ENCODE data around the gene UPP2. TPM values are rescaled to one million over a fixed set of nuclear protein-coding genes. Genes with fewer than 3 reads are reported as not detected.
A peak's percentile ranks its signal among the peaks of the same experiment; 100 is the strongest.

Gene UPP2
- total and polyA plus RNA-seq, 2 of the 13 experiments (the other 11 are each of a cell fraction or from before 2014, with no cell fraction given), result 0.07 to 0.28 TPM

GRCh38 chr2:158127380-158127804 is 25.7 kb downstream of the UPP2 start (continued):
- TF ChIP-seq, protein P1, sequence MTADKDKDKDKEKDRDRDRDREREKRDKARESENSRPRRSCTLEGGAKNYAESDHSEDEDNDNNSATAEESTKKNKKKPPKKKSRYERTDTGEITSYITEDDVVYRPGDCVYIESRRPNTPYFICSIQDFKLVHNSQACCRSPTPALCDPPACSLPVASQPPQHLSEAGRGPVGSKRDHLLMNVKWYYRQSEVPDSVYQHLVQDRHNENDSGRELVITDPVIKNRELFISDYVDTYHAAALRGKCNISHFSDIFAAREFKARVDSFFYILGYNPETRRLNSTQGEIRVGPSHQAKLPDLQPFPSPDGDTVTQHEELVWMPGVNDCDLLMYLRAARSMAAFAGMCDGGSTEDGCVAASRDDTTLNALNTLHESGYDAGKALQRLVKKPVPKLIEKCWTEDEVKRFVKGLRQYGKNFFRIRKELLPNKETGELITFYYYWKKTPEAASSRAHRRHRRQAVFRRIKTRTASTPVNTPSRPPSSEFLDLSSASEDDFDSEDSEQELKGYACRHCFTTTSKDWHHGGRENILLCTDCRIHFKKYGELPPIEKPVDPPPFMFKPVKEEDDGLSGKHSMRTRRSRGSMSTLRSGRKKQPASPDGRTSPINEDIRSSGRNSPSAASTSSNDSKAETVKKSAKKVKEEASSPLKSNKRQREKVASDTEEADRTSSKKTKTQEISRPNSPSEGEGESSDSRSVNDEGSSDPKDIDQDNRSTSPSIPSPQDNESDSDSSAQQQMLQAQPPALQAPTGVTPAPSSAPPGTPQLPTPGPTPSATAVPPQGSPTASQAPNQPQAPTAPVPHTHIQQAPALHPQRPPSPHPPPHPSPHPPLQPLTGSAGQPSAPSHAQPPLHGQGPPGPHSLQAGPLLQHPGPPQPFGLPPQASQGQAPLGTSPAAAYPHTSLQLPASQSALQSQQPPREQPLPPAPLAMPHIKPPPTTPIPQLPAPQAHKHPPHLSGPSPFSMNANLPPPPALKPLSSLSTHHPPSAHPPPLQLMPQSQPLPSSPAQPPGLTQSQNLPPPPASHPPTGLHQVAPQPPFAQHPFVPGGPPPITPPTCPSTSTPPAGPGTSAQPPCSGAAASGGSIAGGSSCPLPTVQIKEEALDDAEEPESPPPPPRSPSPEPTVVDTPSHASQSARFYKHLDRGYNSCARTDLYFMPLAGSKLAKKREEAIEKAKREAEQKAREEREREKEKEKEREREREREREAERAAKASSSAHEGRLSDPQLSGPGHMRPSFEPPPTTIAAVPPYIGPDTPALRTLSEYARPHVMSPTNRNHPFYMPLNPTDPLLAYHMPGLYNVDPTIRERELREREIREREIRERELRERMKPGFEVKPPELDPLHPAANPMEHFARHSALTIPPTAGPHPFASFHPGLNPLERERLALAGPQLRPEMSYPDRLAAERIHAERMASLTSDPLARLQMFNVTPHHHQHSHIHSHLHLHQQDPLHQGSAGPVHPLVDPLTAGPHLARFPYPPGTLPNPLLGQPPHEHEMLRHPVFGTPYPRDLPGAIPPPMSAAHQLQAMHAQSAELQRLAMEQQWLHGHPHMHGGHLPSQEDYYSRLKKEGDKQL (CRISPR knock-in tag; IDR thresholded peaks at IDR 0.05; ENCODE audit: low read depth), result peak; percentile 83
- TF ChIP-seq PITX1 (CRISPR knock-in tag; IDR thresholded peaks at IDR 0.05), result peak; percentile 93
- peak; percentile 89 for TF ChIP-seq NFIC (IDR thresholded peaks at IDR 0.05; ENCODE audit: low read length)
- TF ChIP-seq HDAC2 (CRISPR knock-in tag; IDR thresholded peaks at IDR 0.05), result peak; percentile 83
- TF ChIP-seq ZNF766 (CRISPR knock-in tag; IDR thresholded peaks at IDR 0.05; ENCODE audit: borderline replicate concordance), result no peak
- no peak for TF ChIP-seq TP53 (CRISPR knock-in tag; conservative IDR thresholded peaks at IDR 0.05)
- no peak for TF ChIP-seq ZBTB46 (CRISPR knock-in tag; IDR thresholded peaks at IDR 0.05; ENCODE audit: borderline replicate concordance)
- no peak for TF ChIP-seq ZNF260 (CRISPR knock-in tag; IDR thresholded peaks at IDR 0.05; ENCODE audit: borderline replicate concordance, low read depth)
- peak; percentile 22; the same call in 1 of the 2 replicates for TF ChIP-seq ZNF652 (CRISPR knock-in tag; IDR thresholded peaks at IDR 0.05; ENCODE audit: borderline replicate concordance, low read depth)
- no peak for TF ChIP-seq NCOA5 (CRISPR knock-in tag; IDR thresholded peaks at IDR 0.05)
- TF ChIP-seq TGIF2 (CRISPR knock-in tag; IDR thresholded peaks at IDR 0.05), result 0 out of 2 replicates have a peak, but pooled peaks have one; percentile 48
- no peak for TF ChIP-seq ZNF17 (CRISPR knock-in tag; IDR thresholded peaks at IDR 0.05)
- no peak; the same call in 1 of the 2 replicates for TF ChIP-seq MBD4 (IDR thresholded peaks at IDR 0.05; ENCODE audit: borderline replicate concordance, low read length)
- TF ChIP-seq SETDB1 (CRISPR knock-in tag; IDR thresholded peaks at IDR 0.05; ENCODE audit: borderline replicate concordance), result no peak
- peak; percentile 77; the same call in 1 of the 2 replicates for TF ChIP-seq SOX5 (CRISPR knock-in tag; IDR thresholded peaks at IDR 0.05; ENCODE audit: borderline replicate concordance)
- TF ChIP-seq ZNF644 (CRISPR knock-in tag; IDR thresholded peaks at IDR 0.05; ENCODE audit: low read depth), result peak; percentile 53; the same call in 1 of the 2 replicates
- no peak for TF ChIP-seq PAX8 (CRISPR knock-in tag; IDR thresholded peaks at IDR 0.05; ENCODE audit: borderline replicate concordance)
- no peak for TF ChIP-seq ZNF879 (CRISPR knock-in tag; IDR thresholded peaks at IDR 0.05)
- TF ChIP-seq ARID3A (IDR thresholded peaks at IDR 0.05; ENCODE audit: low read depth, low read length), result peak; percentile 46; the same call in 1 of the 2 replicates
- TF ChIP-seq ZNF234 (CRISPR knock-in tag; conservative IDR thresholded peaks at IDR 0.05), result no peak
- TF ChIP-seq FOXK1 (CRISPR knock-in tag; IDR thresholded peaks at IDR 0.05; ENCODE audit: borderline replicate concordance, low read depth), result no peak
- no peak for TF ChIP-seq ZNF746 (CRISPR knock-in tag; IDR thresholded peaks at IDR 0.05)
- no peak for TF ChIP-seq RBFOX2 (IDR thresholded peaks at IDR 0.05; ENCODE audit: low read depth, low read length)
